Measurements from ENCODE around the gene IFI30.
A peak's percentile ranks its signal among the peaks of the same experiment; 100 is the strongest.
"Not testable (repeated sequence)": the region's sequence is repeated elsewhere in the genome, so short reads cannot be mapped to it uniquely, and the experiment has no call there.

The IFI30 gene

DNA sequence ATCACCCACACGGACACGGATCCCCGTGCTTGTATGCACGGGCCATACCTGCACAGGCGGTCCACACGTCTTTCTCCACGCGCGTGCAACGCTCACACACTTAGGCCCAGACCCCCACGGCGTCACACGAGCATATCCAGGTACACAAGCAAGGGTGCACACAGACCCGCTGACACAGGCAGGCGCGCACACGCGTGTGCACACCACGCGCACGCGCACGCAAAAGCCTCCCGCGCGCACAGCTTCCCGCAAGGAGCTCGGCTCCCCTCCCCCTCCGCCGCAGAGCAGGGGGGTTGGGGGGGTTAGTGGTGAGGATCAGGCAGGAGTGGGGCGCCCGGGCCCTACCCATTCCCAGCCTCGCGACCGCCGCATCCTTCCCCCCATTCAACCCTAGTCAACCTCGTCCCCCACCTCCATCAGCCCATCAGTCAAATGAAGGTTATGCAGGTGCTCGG is 29.8 kb downstream of the IFI30 start:
- DNase-seq (ENCODE audit: low spot score): no peak

DNA sequence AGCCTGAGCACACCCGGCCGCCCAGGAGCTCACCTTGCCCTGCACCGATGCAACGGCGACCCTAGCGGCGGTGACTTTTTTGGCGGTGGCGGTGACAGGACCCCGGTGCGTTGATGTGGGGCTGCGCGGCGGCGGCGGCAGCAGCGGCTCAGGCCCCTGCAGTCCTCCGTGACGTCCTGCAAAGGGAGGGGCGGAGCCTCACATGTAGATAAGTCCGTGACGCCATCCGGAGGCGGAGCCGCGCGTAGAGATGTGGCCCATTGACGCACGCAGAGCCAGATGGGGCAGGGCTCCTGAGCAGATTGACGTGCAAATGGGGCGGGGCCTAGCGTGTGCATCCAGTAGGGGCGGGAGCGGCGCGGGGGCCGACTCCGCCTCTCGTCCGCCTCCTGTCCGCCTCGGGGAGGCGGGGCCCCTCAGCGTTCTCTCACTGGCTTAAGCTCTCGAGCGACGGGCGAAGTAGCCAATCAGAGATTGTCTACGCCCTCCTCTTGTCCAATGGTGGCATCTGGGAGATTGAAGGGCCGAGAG is 30.3 kb downstream of the IFI30 start, which contains the start of gene RAB3A:
RAB3A (minus strand) TSS at position 180 of the 531 bp plus-strand sequence. CDS start 1,302 bp downstream, outside the sequence.
- peak; percentile 100 for DNase-seq (ENCODE audit: low spot score)

DNA sequence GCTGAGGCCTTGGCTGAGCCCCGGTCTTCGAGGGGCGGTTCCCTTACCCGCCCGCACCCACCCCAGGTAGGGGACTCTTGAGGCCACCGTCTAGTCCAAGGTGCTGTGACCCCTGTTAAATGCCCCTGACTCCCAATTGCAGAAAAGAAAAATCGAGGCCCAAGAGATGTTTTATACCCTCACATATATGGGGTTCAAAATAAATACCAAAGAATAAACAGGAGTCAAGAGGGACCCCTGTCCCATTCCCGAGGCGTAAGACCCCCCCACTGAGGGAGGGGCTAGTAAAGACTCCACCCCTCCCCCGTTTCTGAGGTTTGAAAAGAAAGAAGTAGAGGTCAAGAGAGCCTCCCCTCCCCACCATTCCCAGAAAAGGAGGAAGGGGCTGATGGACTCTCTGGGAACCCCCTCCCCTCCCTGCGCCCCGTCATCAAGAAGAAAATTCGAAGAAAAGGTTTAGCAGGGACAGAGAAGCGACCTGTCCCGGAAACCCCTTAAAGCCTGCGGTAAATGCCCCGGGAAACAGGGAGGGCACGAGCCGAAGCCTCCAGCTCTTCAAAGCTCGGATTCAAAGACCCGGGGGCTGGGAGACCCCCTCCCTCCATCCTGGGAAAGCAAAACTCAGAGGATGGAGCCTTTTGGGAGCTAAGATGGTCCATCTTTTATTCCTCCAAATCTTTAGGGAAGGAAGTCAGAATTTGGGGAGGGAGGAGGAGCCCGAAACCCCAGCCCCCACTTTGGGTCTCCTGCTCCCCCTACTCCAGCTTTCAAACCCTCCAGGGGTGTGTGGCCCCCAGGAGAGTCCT is 31.0 kb downstream of the IFI30 start:
- DNase-seq (ENCODE audit: low spot score): peak; percentile 81

DNA sequence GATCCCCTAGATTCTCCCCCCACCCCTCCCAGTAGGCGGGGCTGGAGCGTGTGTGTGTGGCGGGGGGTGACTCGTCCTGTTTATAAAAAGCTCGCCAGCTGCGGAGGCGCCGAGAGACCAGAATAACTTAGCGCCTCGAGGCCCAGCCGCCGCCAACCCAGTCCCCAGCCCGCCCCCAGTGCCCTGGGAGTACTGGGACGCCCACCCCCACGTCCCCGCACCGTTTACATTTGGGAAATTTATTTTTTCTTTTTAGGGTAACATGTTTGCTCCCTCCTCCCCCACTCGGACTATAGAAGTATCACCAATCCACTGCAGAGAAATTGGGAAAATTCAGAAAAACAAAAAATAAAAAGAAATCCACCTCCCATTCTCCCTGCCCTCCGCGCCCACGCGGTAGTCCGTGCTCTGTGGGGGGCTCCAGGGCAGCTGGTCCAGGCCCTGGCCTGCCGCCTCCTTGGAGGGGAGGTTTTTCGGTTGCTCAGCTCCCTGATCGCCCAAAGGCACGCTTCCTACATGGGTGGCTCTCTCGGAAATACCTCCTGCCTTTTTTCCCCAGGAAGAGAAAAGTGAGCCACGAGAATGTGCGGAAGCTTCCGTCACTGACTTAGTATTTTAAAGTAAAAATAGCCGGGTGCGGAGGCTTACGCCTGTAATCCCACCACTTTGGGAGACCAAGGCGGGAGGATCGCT is 31.7 kb downstream of the IFI30 start:
- DNase-seq (ENCODE audit: low spot score): peak; percentile 74

DNA sequence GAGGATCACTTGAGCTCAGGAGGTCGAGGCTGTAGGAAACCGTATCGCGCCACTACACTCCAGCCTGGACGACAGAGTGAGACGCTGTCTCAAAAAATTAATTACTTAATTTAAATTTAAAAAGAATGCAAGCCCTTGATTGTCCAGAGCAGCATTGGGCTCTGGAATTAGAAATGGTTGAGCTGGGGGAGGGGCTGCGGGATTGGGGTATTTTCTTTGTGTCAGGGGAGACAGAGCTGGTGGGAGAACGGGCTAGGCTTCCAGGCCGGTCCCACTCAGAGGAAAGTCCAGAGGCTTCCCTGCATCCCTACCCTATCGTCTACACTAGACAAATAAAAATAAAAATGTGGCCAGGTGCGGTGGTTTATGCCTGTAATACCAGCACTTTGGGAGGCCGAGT is 32.4 kb downstream of the IFI30 start:
- no peak for DNase-seq (ENCODE audit: low spot score)

DNA sequence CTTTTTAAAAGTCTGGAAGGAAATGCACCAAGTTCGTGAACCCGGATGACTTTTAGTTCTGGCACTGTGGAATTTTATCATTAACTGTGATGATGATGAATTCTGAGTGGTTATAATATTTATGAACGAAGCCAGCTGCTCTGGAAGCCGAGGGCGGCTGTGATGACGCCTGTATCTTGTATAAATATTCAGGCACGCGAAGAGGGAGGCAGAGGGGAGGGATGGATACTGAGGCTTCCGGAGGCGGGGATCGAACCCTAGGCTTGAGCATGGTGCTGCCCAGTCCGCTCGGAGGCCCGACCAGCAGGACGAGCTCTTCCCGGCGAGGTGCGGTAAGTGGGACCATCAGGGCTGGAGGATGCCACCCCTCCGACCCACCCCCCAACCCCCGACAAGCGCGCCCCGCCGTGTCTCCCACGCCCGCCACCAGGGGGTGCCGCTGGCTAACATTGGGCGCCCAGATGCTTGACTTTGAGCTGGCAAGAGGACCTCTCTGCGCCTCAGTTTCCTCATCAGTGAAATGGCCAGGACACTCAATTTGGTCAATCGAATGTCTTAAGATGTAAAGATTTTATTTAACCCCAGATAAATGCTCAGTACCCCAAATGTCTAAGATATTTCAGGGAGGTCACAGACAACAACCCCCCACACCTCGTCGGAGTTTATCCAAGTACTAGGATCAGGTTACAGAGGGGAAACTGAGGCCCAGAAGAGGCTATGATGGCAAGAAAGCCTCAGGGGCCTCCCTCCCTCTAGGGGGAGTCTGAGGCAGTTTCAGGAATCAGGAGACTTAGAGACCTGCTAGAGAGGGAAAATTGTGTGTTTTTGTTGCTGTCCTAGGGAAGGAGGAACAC is 34.7 kb downstream of the IFI30 start:
- peak; percentile 63 for DNase-seq (ENCODE audit: low spot score)

DNA sequence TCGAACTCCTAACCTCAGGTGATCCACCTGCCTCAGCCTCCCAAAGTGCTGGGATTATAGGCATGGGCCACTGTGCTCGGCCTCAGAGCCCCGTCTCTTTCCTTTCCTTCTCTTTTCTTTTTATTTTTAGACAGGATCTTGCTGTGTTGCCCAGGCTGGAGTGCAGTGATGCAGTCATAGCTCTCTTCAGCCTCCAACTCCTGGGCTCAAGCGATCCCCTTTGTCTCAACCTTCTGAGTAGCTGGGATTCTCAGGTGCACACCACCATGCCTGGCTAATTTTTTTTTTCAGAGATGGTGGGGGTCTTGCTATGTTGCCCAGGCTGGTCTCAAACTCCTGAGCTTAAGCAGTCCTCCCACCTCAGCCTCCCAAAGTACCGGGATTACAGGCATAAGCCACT is 36.3 kb downstream of the IFI30 start:
- not testable (repeated sequence) for DNase-seq (ENCODE audit: low spot score)

DNA sequence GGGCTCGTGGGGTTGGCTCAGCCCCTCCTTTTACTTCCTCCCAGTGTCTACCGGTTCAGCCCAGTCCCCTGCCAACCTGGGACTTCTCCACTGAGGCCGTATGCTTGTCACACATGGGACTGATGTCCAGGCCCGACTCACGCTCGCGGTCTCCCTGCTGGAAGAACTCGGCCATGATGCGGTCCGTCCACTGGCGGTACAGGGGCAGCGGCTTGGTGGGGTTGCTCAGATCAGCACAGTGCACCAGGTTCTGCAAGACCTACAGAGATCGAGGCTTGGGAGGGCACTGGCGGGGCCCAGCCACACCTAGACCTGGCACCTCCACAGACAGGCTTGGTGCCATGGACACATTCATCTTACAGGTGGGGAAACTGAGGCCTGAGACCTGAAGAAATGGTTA is 38.1 kb downstream of the IFI30 start:
- DNase-seq (ENCODE audit: low spot score): no peak

DNA sequence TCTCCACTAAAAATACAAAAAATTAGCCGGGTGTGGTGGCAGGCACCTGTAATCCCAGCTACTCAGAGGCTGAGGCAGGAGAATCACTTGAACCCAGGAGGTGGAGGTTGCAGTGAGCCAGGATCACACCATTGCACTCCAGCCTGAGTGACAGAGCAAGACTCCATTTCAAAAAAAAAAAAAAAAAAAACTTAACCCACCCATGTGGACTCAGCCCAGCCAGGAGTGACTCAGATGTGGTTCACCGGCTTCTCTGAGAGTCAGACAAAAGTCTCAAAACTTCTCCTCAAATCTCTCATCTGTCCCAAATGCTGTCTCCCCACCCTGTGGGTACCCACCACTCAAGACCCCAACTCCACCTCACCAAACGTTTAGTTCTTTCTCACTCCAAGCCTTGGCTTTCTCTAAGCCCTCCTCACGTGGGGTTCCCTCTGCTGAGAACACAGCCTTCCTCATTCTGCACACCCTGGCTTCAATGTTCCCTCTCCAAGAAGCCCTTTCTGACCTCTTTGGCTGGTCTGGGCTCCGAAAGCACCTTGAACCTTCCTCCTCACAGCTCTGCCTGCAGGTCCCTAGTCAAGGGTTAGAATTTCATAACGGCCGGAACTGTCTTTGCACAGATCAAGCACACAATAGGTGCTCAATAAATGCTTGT is 41.3 kb downstream of the IFI30 start:
- DNase-seq (ENCODE audit: low spot score): no peak

DNA sequence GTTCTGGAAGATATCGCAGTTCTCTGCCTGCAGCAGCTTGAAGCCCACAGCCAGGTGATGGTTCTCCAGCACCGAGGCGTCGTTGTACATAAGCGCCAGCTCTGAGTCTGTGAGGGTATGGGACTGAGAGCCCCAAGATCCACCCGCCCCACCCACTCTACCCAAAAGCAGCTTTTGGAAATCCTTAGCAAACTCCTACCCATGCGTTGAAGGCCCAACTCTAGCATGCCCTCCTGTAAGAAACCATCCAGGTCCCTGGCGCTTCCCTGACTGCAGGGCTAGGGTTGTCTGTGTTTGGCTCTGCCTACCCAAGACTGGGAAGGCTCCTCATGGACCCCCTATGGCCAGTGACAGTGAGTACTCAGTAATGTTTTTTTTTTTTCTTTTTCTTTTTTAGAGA is 43.2 kb downstream of the IFI30 start:
- DNase-seq (ENCODE audit: low spot score): no peak

DNA sequence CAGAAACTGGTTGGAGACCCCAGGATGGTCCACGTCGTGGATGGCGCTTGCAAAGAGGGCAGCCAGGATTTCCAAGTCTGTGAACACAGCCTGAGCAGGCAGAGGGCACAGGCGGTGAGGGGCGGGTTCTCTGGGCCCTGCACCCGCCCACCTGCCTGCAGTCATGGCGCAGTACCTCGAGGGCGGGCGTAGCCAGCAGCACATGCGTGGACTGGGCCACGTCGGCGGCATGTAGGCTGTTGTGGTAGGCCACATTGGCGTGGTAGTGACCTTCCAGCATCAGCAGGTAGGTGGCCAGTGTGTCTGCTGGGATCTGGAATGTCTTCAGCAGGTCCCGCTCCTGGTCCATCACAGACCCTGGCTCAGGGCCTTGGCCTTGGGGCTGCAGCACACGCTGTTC is 44.5 kb downstream of the IFI30 start:
- DNase-seq (ENCODE audit: low spot score): no peak

DNA sequence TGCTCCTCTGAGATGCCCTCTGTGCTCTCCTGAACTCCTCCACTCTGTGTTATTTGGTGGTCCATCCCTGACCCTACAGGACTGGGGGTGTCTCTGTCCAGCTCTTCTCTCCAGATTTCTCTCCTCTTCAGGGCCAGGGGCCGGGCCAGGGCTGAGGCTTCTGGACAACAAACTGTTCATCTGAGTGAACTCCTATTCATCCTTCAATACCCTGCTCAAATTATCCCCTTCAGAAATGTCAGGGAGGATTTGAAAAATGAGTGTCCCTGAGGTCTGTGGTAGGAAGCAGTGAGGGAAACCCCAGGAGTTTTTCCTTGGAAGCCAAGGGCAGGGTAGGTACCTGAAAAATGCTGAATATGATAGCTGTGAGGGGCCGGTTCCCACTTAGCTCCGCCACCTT is 45.0 kb downstream of the IFI30 start:
- no peak for DNase-seq (ENCODE audit: low spot score)

DNA sequence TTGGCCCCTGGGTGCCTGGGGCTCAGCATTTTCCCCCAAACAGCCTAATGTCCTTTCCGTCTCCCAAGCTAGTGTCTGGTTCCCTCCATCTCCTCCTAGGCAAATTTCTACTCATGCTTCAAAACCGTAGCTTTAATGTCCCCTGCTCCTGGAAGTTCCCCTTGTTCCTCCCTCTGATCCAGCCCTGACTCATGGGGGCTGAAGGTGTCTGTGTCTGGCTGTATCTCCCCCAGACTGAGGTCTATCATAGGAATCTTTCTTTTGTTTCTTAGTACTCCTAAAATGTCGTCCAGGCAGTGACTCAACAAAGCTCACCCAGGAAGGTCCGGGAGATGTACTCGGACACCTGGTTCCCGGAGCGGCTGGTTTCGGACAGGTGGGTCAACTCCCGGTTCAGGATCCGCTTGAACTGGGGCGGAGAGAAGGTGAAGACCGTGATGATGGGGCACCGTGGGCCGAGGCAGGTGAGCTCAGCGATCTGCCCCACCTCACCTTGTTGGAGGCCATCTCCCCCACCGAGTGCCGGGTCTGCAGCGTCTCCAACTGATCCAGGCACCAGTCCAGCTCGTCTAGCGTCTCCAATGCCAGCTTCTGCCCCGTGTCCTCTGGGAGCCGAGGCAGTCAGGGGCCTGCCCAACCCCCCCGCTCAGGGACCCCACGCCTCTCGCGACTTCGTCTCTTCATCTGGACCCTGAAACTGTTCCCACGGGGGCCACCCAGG is 46.5 kb downstream of the IFI30 start:
- DNase-seq (ENCODE audit: low spot score): no peak

DNA sequence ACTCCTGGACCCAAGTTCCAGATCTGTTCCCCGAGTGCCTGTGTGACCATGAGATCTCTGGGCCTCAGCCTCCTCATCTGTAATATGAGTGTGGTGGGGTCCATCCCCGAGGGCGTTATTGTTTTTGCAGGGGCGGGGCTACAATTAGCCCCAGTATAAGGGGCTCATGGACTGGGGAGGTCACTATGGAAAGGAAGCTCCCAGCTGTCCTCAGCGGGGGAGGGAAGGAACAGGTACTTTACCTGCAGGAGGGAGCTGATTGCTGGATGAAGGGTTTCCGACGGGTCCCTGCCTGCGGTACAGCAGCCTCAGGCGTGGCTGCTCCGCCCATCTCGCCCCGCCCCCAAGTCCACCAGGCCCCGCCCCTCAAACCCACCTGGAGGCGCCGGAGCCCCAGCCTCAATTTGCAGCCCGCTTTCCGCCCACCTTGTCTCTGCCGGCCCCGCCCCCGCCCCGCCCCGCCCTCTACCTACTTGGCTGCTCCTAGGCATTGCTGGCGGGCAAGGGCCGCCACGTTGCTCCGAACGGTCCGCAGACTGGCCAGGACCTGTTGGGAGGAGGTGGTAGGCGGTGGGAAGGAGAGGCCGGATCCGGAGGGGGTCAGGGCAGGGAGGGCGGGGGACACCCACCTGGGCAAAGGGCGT is 47.1 kb downstream of the IFI30 start:
- peak; percentile 73 for DNase-seq (ENCODE audit: low spot score)

DNA sequence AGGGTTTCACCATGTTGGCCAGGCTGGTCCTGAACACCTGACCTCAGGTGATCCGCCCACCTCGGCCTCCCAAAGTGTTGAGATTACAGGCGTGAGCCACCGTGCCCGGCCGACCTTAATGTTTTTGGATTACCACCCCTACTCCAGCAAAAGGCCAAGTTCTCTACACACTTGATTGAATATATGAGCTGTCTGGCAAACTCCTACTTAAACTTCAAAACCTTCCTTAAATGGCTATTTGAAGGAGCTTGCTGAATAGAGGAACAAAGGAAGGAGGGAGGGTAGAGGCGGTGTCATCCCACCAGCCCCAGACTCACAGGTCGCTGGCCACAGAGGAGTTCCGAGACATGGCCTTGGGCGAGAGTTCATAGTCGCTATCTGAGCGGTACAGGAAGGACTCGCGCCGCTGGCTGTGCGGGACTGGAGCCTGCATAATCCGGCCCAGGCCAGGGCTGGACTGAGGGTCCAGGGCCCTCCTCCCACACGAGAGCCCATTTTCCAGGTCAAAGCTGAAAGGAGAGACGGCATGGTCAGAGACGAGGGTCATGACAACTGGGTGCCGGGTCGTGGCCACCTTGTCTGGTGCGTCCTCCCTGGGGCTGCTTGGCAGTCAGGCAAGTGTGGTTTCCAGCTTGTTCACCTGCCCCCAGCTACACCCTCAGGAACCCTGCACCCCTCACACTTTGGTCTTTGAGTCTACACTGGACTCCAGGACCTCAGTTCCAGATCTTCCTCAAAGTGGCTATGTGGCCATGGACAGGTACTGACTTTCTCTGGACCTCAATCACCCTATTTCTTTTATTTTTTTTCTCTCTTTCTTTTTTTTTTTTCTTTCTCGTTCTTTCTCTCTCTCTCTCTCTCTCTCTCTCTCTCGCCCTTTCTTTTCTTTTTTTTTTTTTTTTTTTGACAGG is 48.5 kb downstream of the IFI30 start:
- DNase-seq (ENCODE audit: low spot score): no peak

DNA sequence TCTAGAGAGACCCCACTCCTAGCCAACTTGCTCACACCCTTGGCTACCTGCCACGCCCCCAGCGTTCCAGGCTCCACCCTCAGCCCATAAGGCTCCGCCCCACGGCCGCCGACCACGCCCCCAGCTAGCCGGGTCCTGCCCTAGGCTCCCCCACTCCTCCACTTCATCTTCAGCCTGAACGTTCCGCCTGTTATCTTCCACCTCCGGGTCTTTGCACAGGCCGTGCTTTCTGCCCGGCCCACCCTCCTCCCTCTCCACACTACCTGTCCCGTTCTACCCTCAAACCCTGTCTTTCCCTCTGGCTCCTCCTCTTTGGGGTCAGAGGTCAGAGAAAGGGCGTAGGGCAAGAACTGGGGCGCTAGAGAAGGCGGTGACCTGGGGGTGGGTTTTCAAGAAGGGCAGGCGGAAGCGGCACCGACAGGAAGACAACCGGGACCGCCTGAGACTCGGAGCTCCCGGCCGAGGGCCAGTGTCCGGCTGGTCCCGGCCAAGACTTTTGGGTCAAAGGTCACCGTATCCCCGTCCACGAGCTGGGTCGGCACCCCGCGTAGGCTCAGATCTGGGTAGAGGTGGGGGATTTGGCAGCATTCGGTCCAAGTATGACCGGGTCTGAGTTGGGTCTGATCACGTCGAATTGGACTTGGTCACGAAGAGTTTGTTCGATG is 50.4 kb downstream of the IFI30 start:
- peak; percentile 90 for DNase-seq (ENCODE audit: low spot score)

DNA sequence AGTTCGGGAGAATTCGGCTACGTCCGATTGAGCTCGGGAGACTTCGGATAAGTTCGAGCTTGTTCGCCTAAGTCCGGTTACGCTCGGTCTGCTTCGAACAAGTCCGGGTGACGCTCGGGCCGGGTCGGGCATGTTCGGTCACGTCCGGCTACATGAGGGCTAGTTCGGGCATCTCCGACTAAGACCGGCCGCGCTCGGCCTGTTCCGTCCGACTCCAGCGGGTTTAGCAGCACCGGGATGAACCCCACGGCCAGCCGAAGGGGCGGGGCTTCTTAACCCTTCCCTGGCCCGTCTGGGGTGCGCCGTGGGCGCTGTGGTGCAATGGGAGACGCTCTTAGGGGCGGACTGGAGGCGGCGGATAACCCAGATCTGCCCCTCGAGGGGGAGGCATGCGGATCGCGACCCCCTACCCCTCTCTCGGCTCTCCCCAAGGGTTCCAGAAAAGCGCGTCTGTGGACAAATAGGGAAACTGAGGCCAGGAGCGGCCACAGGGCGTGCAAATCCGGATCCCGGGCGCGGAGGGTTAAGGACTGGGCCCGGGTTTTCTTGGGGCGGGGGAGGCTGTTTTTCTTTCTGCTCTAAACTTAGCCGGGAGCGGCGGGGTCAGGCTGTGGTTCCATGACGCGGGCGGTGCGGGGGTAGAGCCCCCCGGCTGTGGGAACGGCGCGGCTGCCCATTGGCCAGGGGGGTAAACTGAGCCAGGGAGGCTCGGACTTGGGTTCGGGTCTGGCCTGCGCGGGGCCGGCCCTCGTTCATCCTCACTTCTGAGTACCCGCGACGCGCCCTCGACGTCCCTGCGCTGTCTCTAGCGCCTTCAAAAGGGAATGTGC is 51.1 kb downstream of the IFI30 start:
- peak; percentile 99 for DNase-seq (ENCODE audit: low spot score)

DNA sequence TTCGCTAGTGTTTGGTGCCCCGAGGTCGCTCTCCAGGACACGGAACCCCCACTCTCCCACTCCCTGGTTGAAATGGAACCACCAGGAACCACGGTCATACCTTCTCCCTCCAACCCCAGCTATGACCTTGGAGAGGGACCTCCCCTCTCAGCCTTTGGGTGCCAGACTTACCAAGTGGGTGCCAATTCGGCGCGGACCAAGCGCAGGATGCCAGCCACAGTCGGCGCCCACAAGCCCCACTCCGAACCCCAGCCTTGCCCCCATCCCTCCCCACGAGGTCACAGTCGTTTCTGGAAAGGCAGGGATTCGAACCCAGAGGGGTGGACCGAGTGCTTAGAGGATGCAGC is 51.7 kb downstream of the IFI30 start:
- peak; percentile 58 for DNase-seq (ENCODE audit: low spot score)
